ENCODE results near the gene PTH.

PTH gene

DNA sequence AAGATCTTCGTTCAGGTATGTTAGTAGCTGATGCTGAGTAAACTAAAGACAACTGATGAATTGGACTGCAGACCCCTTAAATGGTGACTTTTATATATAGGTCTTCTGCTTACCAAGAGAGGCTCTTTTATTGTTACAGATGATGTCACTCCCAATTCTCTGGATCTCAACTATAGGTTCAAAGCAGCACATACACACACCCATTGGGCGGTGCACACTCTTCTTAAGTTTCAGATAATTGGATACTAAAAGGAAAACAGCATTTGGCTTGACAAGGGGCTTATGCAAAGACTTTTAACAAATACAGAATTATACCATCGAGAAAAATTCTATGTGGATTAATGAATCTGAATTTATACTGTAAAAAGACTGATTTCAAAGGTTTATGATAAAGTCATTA, at the start of gene PTH:
Gene PTH, minus strand, starts transcription at position 69 of the 400 bp plus-strand sequence. CDS start 3,142 bp downstream, outside the sequence.
- DNase-seq = no peak

- no peak for DNase-seq
These were observed 42.2 kb upstream of the PTH start for GRCh38 chr11:13538044-13538443.

GRCh38 chr11:13535819-13536218, 40.0 kb upstream of the PTH start:
- DNase-seq = no peak

- no peak for DNase-seq
These were observed 38.6 kb upstream of the PTH start for GRCh38 chr11:13534358-13534757.

GRCh38 chr11:13525257-13525656, 29.5 kb upstream of the PTH start:
- no peak for DNase-seq

DNA sequence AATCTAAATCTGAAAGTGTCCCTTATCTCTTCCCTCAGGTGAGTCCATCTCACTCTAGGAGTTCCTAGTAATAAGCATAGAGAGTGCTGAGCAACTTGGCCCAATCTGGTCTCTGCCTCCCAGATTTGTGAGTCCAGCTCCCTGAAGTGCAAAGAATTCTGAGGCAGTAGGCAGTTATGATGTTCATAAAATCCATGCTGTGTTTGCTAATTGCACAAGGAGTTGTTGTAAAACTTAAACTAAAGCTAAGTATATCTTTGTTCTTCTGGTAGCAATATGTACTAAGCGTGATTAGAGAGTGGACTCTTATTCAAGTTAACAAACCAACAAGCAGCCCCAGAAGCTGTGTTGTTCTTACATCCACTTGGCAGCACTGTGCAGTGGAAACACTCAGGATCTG, 7.6 kb upstream of the PTH start:
- DNase-seq = no peak

DNA sequence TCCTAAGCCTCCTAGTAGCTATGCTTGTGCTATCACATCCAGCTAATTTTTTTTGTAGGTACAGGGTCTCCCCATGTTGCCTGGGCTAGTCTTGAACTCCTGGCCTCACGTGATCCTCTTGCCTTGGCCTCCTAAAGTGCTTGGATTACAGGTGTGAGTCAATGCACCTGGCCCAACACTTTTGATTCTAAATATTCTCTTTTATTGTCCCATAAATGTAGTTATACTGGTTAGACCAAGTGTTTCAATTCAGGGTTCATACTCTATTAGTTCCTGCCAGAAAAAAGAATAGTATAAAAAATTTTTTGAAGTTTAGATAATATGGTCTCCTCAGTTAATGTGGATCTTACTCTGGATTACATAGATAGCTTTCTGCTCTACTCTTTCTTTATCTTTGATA, 6.7 kb upstream of the PTH start:
- no peak for DNase-seq

DNA sequence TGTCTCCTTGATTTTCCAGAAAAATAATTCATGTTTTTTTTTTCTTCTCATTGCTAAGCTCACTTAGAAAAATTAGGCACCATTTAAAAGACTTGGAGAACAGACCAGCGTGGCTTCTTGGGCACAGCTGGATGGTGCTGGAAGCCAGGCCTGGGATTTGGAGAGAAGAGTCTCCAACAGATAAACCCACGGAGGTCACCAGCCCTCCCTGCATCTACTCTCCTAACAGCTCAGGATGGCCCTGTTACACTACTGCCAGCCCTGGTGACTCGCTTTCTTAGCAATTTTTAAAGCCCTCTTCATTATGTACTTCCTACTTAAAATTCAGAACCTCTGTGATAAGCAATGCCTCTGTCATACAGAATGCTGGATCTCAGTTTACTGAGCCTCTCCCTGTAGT, 1.7 kb downstream of the PTH start:
- no peak for DNase-seq

DNA sequence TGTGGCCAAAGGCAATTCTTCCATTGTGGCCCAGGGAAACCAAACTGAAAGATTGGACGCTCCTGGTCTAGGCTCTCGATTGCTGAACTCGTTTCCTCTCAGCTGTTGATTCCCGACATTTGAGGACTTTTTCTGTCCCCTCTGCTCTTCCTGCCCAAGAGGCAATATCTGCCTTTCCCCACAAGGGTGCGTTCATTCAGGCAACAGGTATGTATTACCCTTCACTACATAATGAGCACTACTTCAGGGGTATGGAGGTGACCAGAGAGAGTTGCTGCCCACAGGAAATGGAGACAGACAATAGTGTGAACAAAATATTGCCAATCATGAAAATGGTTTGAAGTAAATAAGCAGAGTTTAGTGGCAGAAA, 8.2 kb downstream of the PTH start:
- no peak for DNase-seq

DNA sequence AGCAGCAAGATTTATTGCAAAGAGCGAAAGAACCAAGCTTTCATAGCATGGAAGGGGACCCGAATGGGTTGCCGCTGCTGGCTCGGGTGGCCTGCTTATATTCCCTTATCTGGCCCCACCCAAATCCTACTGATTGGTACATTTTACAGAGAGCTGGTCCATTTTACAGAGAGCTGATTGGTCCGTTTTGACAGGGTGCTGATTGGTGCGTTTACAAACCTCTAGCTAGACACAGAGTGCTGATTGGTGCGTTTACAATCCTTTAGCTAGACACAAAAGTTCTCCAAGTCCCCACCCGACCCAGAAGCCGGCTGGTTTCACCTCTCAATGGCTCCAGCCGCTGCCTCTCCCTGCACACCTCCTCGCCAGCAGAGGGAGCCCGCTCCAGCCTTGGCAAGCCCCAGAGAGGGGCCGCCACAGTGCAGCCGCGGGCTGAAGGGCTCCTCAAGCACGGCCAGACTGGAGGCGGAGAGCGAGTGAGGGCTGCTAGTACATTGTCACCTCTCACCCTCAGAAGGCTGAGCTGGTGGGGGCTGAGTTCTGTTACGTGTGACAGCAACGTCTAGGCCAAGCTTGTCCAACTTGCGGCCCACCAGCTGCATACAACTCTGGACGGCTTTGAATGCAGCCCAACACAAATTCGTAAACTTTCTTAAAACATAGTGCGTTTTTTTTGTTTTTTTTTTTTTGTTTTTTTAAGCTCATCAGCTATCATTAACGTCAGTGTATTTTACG, 8.7 kb downstream of the PTH start:
- DNase-seq = no peak

GRCh38 chr11:13480198-13480597, 15.6 kb downstream of the PTH start:
- no peak for DNase-seq

DNA sequence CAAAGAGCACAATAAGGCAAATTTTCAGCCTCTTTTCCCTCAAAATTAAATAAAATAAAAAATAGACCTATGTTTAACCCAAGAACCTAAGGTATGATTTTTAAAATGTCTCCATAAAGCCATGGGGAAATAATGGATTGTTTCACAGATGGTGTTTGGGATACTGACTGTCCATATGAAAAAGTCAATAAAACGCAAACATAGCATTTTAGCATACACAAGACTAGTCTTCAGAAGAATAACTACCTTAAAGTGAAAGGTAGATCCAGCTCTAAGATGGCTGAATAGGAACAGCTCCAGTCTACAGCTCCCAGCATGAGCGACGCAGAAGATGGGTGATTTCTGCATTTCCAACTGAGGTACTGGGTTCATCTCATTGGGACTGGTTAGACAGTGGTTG, 16.1 kb downstream of the PTH start:
- no peak for DNase-seq

DNA sequence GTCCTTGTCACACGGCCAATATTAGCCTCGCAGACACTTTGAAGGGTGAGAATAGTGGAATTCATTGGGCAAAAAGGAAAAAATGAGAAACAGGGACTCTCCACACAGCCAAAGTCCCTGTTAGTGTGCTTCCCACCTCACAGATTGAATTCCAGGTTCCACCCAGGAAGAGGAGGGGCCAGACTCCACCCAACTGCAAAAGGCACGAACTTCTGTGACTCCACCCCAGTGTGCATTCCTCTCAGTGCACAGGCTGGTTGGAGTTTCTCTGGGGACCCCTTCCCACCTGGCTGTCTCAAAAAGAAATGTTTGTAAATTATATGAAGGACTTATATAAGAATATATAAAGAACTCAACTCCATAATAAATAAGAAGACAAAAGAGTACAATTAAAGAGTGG, 20.7 kb downstream of the PTH start:
- DNase-seq = no peak

DNA sequence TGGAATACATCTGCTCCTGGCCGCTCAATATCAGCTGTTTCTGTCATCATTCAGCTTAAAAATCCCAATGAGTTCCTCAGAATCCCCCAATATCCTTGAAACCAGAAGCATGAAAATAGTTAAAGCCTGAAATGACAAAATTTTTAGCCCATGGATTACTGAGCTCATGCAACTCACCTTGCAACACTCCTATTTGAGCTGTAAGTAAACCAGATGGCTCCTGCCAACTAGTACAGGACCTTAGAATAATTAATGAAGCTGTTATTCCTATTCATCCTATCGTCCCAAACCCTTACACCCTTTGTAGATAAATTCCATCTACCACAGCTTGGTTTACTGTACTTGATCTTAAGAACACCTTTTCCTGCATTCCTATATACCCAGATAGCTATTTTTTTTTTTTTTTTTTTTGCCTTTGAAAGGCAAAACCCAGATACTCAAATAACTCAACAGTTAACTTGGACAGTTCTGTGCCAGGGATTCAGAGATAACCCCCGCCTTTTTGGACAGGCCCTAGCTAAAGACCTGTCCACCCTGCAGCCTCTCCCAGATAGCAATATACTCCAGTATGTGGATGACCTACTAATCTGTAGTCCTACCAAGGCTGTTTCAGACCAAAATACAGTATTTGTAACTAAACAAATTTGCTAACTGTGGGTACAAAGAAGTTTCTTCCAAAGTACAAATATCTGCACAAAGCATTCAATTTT, 22.6 kb downstream of the PTH start:
- no peak for DNase-seq

DNA sequence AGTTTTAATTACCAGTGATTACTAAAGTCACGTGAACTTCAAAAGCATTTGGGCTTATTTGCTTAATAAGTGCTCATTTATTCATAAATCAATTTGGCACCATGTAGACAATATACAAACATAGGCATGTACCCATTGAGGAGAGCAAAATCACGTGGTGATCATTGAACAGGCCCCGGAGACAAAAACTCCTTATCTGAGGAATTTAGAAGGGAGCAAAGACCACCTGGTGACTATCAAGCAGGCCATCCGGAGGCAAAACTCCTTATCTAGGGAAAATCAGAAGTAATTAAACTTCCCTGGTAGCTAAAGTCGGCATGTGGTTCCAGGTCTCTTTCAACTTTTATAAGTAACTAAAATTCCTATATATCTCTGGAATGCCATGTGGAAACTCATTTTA, 27.0 kb downstream of the PTH start:
- no peak for DNase-seq

- DNase-seq = peak; percentile 3
These were observed 29.9 kb downstream of the PTH start for GRCh38 chr11:13465909-13466371.

DNA sequence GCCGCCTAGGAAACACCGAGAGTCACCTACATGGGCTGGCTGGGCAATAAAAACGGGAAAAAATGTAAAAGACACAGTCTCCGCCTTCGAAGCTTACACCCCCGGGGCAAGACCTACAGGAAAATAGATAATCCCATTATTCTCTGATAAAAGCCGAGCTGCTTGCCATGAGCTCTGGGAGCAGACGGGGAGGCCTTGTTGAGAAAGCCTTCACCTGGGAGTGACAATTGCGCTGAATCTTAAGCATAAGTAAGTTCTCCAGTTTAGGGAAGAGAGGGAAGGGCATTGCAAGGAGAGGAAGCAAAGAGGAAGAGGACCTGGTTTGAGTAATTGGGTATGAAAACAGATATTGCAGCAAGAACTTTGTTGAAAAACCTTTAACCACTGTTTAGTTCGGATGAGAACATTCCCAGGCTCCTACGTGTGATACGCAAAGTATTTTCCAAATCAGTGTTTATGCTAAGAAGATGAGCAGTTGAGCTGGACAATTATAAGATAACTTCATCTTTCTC, 32.0 kb downstream of the PTH start:
- DNase-seq = peak; percentile 17

- DNase-seq = peak; percentile 97
These were observed 32.7 kb downstream of the PTH start, which contains the start of gene BTBD10 for GRCh38 chr11:13462901-13463778. Gene BTBD10 (minus strand): TSS chr11:13463222. CDS start chr11:13445124, 18,098 bp downstream.

DNA sequence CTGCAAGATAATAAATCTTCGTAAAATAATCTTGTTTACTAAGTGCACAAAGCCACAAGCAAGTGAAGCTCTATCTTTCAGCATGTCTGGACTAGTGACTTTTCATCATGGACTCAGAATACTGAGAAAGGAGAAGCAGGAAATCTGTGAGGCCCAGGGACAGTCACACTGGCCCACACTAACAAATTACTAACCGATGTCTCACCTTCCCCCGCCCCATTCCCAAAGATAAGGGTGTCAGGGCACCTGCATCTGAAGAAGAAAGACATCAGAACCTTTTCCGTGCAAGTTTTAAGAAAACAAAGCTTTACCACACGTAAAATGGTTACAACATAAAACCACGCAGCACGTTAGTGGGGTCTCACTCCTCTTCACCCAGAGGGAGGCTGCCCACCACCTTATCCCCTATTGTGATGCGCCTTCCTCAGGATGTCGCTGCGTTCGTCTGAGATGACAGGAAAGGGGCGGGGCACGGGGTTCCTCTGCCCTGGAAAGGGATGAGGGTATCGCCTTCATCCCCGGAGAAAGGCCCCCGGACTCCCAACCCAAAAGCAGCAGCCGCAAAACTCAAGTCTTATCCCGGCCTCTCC, 33.4 kb downstream of the PTH start:
- peak; percentile 41 for DNase-seq

DNA sequence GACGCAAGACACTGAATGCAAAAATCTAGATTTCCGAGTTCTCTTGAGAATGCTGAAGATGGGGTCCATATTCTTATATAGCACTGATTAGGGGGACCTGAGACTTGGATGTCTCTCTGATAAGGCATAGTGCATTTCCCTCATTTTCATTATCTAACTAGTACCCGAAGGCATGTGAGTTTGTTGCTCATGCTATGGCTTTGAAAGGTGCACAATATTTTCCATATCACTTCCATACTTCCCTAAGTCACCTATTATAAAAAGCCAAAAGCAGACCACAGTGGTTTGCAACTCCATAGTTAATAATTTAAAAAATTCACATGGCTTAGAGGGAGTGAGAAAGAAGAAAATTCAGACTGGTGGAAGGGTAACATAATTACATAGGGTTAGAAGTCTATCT, 34.5 kb downstream of the PTH start:
- no peak for DNase-seq

DNA sequence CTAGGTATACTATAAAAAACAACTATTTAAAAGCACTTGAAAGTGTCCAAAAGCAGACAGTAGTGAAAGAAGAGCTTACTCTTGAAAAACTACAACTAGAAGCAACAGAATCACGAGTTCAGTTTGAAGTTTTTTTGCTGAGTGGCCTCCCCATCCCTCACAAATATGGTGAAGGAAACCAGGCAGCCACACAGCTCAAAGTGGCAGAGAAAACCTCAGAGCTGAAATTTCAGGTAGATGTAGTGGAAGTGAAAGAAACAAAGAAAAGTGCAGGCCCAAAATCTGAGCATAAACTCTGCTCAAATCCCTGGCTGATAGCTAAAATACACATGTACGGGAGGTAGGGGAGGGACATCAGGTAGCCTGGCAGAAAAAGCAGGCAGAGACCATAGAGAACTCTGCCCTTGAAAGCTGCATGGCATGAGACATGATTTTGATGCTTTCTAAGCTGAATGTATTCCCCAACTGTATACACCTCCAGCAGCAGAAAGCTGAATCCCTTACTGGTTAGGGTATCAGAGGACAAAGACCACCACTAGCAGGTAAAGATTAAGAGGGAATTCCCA, 44.9 kb downstream of the PTH start:
- no peak for DNase-seq

GRCh38 chr11:13449522-13449921, 46.3 kb downstream of the PTH start:
- no peak for DNase-seq
